GM12801 (cell line): Measurements from ENCODE around the gene METTL8.

Source experiments
- TF ChIP-seq, protein P1 (sequence below): IDR thresholded peaks from one replicate; pipeline ENCODE4 v1.5.1; 2011; ENCODE audit warnings: control low read depth; ENCODE audit not compliant: insufficient read length; ENCODE audit errors: extremely low read depth

Gene METTL8

DNA sequence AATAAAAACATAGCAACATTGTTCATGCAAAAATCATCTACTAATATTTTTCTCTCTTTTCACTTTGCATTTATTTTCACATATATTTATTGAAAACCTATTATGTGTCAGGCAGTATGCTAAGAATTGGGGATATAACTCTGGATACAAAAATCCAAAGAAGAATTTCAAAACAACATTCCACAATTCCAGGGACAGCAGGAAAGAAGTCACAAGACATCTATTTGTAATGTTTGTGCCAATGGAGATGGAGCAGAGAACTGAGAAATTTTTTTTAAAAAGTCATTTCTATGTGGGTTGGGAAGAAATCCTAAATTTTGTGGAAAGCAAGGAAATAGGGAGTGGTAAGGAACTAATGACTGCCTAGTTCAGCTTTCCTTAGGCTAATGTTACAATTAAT, 144.5 kb downstream of the METTL8 start:
- TF ChIP-seq, protein P1, sequence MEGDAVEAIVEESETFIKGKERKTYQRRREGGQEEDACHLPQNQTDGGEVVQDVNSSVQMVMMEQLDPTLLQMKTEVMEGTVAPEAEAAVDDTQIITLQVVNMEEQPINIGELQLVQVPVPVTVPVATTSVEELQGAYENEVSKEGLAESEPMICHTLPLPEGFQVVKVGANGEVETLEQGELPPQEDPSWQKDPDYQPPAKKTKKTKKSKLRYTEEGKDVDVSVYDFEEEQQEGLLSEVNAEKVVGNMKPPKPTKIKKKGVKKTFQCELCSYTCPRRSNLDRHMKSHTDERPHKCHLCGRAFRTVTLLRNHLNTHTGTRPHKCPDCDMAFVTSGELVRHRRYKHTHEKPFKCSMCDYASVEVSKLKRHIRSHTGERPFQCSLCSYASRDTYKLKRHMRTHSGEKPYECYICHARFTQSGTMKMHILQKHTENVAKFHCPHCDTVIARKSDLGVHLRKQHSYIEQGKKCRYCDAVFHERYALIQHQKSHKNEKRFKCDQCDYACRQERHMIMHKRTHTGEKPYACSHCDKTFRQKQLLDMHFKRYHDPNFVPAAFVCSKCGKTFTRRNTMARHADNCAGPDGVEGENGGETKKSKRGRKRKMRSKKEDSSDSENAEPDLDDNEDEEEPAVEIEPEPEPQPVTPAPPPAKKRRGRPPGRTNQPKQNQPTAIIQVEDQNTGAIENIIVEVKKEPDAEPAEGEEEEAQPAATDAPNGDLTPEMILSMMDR: no peak

DNA sequence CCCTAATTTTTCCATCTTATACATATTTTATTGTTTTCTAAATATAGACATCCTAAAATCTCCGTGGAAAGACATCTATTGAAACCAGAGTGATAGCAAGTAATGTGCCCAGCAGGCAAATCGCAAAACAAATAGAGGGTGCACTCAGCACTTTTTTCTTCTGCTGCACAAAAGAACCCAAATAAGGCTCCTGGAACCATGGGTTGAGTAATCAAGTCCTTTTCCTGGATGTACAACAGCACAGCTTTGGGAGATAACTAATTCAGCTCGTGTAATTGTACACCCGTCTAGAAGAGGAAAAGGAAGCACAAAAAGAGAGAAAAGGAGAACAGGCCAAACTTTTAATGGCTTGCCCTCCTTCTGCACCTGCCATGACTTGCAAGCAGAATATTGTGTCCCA, 146.2 kb downstream of the METTL8 start:
- TF ChIP-seq, protein P1: no peak

DNA sequence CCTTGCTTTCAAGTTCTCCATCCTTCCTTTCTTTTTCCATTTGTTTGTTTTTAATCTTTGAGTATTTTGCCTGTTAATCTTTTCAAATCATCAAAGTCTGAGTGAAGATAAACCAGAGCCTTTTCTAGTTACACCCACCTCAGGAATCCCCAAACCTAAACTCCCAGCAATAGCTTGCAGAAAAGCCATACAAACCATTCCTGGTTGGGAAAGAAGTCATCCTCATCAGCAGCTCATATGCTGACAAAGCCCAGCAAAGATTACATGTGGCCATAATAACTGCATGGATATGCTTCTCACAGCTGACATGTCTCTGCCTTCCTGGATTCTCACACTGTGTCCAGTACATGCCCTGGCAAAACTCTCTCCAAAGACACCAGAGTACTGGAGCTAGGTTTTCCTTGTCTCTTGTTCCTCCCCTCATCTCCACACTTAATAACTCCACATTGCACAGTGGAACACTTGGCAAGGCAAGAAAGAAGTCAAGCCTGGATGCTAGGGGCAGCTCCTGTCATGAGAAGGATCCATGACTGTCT, 146.7 kb downstream of the METTL8 start:
- TF ChIP-seq, protein P1: no peak

DNA sequence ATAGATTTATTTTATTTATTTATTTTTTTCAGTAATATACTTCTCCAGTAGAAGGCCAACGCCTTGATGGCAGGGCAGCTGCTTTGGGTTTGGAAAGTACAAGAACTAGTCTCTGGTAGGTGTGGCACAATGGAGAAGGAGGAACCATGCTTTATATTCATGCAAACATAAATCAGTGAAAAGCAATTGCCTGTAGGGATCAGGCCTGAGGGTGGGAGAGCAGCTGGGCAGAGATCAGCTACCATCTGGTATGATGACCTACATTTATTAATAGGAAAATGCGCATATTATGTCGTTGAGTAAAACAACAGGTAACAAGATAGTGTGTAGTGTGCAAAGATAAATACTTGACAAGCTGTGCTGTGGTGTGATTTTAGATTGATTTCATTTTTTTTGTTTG, 152.7 kb downstream of the METTL8 start:
- TF ChIP-seq, protein P1: no peak

DNA sequence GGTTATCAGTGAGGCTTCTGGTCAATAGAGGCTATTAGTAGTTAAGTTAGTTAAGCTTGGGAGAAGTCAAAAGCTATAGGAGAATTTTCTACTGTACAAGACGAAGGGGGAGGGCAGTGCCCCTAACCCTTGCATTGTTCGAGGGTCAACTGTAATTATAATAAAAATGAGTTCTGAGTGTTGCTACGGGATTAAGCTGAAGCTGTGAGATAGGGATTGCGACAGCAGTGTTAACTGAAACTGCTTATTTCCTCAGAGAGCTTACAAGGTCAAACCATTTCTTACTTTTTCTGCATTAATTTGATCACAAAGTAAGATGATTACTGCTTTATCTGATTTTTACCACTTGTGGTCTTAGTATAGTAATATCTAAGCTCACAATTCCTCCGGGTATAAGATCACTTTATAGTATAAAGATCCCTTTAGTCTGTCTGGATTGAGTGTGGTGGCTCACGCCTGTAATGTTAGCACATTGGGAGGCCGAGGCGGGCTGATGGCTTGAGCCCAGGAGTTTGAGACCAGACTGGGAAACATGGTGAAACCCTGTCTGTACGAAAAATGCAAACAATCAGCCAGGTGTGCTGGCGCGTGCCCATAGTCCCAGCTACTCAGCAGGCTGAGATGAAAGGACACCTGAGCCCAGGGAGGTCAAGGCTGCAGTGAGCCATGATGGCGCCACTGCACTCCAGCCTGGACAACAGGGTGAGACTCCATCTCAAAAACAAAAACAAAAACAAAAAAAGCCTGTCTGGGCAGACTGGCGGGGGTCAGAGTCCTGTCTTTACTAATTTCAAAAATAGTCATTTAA, 153.6 kb downstream of the METTL8 start:
- TF ChIP-seq, protein P1: no peak

DNA sequence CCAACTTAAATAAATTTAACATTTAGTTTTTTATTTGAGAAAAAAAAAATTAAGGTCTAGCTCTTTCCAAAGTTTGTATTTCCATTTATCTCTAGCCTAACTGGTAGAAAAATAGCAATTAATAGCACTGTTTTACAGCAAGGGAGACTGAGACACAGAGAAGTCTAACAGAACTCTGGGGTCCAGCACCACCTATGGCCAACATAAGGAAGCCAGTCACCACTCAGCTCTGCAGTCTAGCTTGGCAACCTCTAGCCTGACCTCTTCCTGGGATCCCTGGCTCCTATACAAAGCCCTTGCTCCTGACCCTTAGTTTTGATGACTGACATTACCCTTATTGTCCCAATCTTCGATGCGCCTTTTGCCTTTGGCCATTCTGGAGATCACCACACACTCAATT, 159.0 kb downstream of the METTL8 start:
- TF ChIP-seq, protein P1: no peak

DNA sequence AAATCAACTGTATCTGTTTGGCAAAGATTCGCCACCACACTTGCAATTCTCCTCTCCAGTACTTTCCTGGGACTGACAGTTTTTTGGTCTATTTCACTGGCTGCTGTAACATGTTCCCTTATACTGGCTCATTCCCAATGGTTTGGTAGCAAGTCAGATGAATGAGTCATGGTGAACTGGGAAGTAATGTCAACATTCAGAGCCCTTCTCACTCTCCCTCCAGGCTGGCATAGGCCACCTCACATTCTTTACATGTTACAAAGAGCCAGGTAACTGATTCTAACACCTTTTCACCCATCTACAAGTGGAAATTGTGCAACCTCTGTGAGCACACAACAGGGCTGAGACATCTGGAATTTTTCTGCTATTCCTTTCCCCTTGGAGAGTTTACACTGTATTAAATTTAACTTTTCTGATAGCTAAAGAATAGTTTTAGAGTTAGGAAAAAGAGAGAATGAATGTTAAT, 161.8 kb downstream of the METTL8 start:
- TF ChIP-seq, protein P1: no peak
